Uterus (tissue), 4 donors: ENCODE measurements around the gene THBS3. TPM values are rescaled to one million over a fixed set of nuclear protein-coding genes. Genes with fewer than 3 reads are reported as not detected.

Experiments used
- DNase-seq, 2 donors: peaks; one replicate each; pipeline ENCODE4 v3.0.0-alpha.2; 2019 to 2020
- H3K27ac ChIP-seq, 2 donors: fragments of 200-600 bp; sonication (generic); 1 replicate in 1 of 2; 2 replicates in 1 of 2; pipeline ENCODE4 v1.5.1; 2016 to 2018
- H3K27me3 ChIP-seq, 2 donors: fragments of 200-600 bp; sonication (generic); one replicate each; pipeline ENCODE4 v1.5.1; 2018 to 2019; ENCODE audit warnings: control low read depth in 1 of 2
- H3K36me3 ChIP-seq, 2 donors: fragments of 200-600 bp; sonication (generic); one replicate each; pipeline ENCODE4 v1.5.1; 2019; ENCODE audit warnings: control low read depth in 1 of 2
- H3K4me1 ChIP-seq, 2 donors: fragments of 200-600 bp; sonication (generic); one replicate each; pipeline ENCODE4 v1.5.1; 2018 to 2019; ENCODE audit warnings: control low read depth in 1 of 2
- H3K4me3 ChIP-seq, 2 donors: fragments of 200-600 bp; sonication (generic); 1 replicate in 1 of 2; 2 replicates in 1 of 2; pipeline ENCODE4 v1.5.1; 2018 to 2019; ENCODE audit warnings: mild to moderate bottlenecking in 1 of 2
- H3K9me3 ChIP-seq, 2 donors: fragments of 200-600 bp; sonication (generic); one replicate each; pipeline ENCODE4 v1.5.1; 2019; ENCODE audit warnings: control low read depth in 1 of 2
- POLR2A ChIP-seq, 2 donors: fragments of 450-650 bp; IDR thresholded peaks; one replicate each; pipeline ENCODE4 v1.6.1; 2016; ENCODE audit warnings: antibody characterized with exemption in 2 of 2, mild to moderate bottlenecking in 1 of 2, moderate library complexity in 1 of 2
- intact Hi-C: fragments of 100-400 bp; cut with DNase I; formaldehyde crosslinking; loops from one replicate; pipeline ENCODE4 v1.15.1; 2023; ENCODE audit warnings: low total_unique reads
- total RNA-seq, 4 donors: library from RNA; depleted of rRNA in 3 of 4; stranded (reverse); fragments of >200 nt in 3 of 4; gene quantifications; one replicate each; pipeline versions ENCODE4 v1.1.0 to v1.2.4, GENCODE V29; 2014 to 2023
- TF ChIP-seq, protein P1 (sequence below), 4 experiments: fragments of 200-600 bp in 2 of 4; fragments of 450-650 bp in 2 of 4; sonication (generic) in 2 of 4; IDR thresholded peaks; one replicate each; pipeline ENCODE4 v1.5.1; 2016 to 2019; ENCODE audit warnings: antibody characterized with exemption in 4 of 4, mild to moderate bottlenecking in 2 of 4, moderate library complexity in 1 of 4
- donor health status: DM: yes; HTN: yes; CAD: no.

Gene THBS3
- 100 to 1,000 TPM in 1 of 4 donors, 10 to 100 TPM in 3; 11.8 to 101 (median 38.3) TPM for total RNA-seq

GRCh38 chr1:155207806-155208540 lies at the start of gene THBS3:
Gene THBS3, minus strand, starts transcription at chr1:155207897. Its CDS starts 21 bp downstream, at chr1:155207876.
- Histone ChIP-seq H3K4me1 (no peaks in the 10 kb centered on the region), H3K9me3 (no peaks in the 10 kb centered on the region), H3K4me3 (peak within 1 kb of the TSS; percentile 62 to 76), H3K36me3 (no peaks in the 10 kb centered on the region), H3K27ac (peak within 1 kb of the TSS; percentile 99), H3K27me3 (no peaks in the 10 kb centered on the region)
- intact Hi-C loops: no loop called here
- no peak for TF ChIP-seq POLR2A (IDR thresholded peaks at IDR 0.05)
- TF ChIP-seq, protein P1, sequence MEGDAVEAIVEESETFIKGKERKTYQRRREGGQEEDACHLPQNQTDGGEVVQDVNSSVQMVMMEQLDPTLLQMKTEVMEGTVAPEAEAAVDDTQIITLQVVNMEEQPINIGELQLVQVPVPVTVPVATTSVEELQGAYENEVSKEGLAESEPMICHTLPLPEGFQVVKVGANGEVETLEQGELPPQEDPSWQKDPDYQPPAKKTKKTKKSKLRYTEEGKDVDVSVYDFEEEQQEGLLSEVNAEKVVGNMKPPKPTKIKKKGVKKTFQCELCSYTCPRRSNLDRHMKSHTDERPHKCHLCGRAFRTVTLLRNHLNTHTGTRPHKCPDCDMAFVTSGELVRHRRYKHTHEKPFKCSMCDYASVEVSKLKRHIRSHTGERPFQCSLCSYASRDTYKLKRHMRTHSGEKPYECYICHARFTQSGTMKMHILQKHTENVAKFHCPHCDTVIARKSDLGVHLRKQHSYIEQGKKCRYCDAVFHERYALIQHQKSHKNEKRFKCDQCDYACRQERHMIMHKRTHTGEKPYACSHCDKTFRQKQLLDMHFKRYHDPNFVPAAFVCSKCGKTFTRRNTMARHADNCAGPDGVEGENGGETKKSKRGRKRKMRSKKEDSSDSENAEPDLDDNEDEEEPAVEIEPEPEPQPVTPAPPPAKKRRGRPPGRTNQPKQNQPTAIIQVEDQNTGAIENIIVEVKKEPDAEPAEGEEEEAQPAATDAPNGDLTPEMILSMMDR (IDR thresholded peaks at IDR 0.05): no peak
- DNase-seq: peak; percentile 71 to 75

DNA sequence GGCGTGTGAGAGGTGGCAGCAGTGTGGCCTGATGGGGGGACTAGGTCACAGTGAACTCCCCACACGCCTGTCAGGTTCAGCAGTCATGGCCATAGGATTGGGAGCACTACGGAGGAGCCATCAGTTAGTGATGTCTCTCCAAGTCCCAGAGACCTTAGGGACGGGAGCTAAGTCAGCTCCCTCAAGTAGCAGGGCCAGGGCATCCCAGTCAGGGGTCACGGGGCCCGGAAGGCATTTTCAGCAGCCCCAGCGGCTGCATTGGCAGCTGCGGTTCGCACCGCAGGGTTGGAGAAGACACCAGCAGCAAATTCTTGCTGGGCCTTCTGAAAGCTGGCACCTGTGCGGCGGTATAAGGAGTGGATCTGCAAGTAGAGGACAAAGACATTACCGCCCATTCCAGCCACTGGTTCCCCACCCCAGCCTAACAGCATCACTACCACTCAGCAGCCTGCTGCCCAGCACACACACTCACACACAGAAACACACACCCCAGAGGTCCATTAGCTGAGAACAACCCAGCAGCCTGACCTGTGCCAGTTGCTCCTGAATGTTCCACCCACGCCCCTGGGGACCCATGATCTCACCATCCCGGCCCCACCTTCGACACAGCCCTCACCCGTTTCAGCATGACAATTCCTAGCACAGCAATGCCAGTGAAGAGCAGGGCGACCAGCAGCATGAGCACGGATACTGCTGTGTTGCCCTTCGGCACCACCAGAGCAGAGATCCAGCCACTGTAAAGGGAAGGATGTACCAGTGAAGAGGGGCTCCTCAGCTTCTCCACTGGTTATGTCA lies 48.6 kb upstream of the THBS3 start:
- TF ChIP-seq POLR2A (IDR thresholded peaks at IDR 0.05): no peak
- TF ChIP-seq, protein P1 (IDR thresholded peaks at IDR 0.05): no peak
- Histone ChIP-seq H3K4me1 (peaks cover 7 to 19% of the 10 kb centered on the region in 2 donors), H3K27ac (peak overlapping the region; percentile 95 to 98), H3K9me3 (no peaks in the 10 kb centered on the region), H3K4me3 (peak overlapping the region; percentile 64 to 92), H3K36me3 (no peaks in the 10 kb centered on the region), H3K27me3 (no peaks in the 10 kb centered on the region)
- DNase-seq: no peak
- intact Hi-C loops: no loop called here

DNA sequence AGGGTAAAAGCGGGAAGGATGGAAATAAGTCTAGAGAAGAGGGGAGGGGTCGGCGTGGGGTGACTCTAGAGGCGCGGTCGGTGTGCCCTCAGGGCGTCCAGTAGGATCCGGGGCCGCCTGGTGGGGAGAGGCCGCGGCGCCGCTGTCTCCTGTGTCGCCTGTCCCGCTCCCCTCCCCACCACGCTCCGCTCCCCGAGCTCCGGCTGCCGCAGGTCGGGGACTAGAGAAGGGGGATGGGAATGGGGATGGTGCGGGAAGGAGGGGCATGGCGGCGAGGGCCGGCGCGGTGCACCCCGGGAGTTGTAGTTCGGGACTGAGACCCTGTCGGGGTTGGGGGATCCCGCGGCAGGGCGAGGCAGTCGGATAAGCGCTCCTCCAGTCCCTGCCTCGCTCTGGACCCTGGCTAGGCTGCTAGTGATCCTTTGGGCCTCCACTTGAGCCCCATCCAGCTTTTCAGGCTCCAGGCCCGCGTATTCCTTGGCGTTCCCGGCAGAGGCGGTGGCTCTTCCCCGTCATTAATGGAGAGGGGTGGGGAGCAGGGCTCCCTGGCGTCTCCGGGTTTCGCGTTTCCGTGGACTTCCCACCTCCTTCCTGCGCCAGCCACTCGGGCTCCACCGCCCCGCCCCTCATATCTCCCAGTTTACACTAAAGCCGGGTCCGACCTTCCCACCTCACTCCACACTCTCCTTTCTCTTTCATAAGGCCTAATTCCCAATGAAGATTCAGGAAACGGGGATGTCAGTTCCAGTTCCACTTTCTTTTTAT lies 47.7 kb upstream of the THBS3 start, which contains the start of gene ENTREP3:
Gene ENTREP3, minus strand, starts transcription at position 241 of the 765 bp plus-strand sequence. CDS start 606 bp downstream, outside the sequence.
- TF ChIP-seq, protein P1 (IDR thresholded peaks at IDR 0.05): peak in 2 of 4 experiments; percentile 18 to 39
- peak; percentile 55 to 59 for TF ChIP-seq POLR2A (IDR thresholded peaks at IDR 0.05)
- peak within 1 kb of the TSS; percentile 64 to 92 for H3K4me3 ChIP-seq
- H3K27ac ChIP-seq: peak within 1 kb of the TSS; percentile 95 to 98
- H3K9me3 ChIP-seq: no peaks in the 10 kb centered on the region
- DNase-seq: peak; percentile 87 to 90
- H3K27me3 ChIP-seq: no peaks in the 10 kb centered on the region
- H3K36me3 ChIP-seq: no peaks in the 10 kb centered on the region
- H3K4me1 ChIP-seq: peaks cover 2 to 15% of the 10 kb centered on the region in 2 donors
- intact Hi-C loops: no loop called here

- DNase-seq: peak; percentile 34 to 56
- peaks cover 0 to 18% of the 10 kb centered on the region in 2 donors for H3K4me1 ChIP-seq
- intact Hi-C loops: no loop called here
- no peaks in the 10 kb centered on the region for H3K27me3 ChIP-seq
- H3K27ac ChIP-seq: peak overlapping the region; percentile 95 to 98
- no peaks in the 10 kb centered on the region for H3K36me3 ChIP-seq
- H3K9me3 ChIP-seq: no peaks in the 10 kb centered on the region
- H3K4me3 ChIP-seq: peak overlapping the region; percentile 64 to 92
- TF ChIP-seq POLR2A (IDR thresholded peaks at IDR 0.05): no peak
- TF ChIP-seq, protein P1 (IDR thresholded peaks at IDR 0.05): peak in 1 of 4 experiments; percentile 4
These were observed 47.1 kb upstream of the THBS3 start for GRCh38 chr1:155254714-155255242.
